HG03378 (cell line): ENCODE data around the gene SGMS1.
"Not testable (repeated sequence)": the region's sequence is repeated elsewhere in the genome, so short reads cannot be mapped to it uniquely, and the experiment has no call there.

Experiments
- ATAC-seq: cut with Tn5 transposase; IDR thresholded peaks from one replicate; pipeline ENCODE4 v1.9.1; 2021; ENCODE audit warnings: mild to moderate bottlenecking, moderate library complexity; ENCODE audit not compliant: unreplicated experiment

Gene SGMS1

DNA sequence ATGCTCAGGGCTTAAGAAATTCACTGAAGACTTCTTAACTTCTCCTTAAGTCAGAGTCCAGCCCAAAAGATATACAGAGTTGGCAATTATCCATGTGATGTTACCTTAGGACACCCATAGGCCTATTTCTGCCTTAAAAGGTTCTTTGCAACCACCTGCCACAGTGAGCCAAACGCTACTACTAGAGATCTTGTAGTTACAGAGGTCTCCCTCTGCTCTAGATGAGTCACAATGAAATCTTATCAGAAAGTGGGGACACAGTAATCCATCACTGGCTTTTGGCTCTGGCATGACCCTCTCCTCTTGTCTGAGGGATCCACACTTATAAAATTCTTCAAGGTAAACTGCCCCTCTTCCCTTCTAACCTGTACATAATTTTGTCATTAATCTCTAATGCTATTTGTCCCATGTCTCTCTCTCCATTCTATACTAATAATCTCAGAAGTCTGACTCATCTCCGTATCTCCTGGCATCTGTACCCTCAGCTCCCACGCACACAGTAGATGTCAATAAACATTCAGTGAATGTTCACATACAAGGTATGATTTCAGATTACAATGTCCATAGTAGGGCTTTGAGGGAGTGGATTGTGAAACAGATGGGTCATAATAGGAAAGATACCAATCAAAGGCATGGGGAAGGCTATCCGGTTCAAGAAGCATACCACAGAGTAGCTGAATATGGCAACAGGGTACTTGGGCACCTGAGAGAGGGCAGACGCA lies 112.1 kb downstream of the SGMS1 start:
- peak; percentile 35 for ATAC-seq

GRCh38 chr10:50510517-50511473 lies 113.0 kb downstream of the SGMS1 start:
- ATAC-seq, result no peak

GRCh38 chr10:50508315-50509051 lies 115.3 kb downstream of the SGMS1 start:
- ATAC-seq, result peak; percentile 75

DNA sequence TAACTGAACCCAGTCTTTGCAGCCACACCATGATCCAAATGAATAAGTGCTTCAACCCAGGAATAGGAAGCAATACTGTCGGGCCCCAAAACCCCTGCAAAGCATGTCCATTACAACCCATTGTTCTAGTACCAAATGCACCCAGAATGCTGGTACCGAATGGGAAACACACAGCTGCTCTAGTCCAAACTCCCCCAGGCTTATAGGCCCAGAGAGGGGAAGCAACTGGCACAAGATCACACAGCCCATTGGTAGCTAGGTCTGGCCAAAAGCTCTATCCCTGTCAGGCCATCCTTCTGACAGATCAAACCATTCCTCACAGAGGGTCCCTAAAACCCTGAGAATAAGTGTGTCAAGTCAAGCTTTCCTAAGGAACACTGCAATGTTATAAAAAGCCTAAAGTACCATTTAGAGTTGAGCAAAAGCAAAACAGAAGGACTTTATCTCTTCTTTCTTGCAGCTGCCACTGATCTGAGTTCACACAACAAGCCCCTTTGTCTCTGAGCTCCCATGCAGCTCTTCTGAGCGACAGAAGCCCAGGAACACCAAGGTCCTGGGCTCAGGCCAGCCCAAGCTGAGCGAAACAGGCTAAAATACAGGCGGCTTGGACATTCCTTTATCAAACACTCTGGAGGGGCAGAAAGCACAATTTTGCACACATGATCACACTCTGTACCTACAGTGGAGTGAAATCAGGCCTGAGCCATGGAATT lies 116.7 kb downstream of the SGMS1 start:
- ATAC-seq, result no peak

DNA sequence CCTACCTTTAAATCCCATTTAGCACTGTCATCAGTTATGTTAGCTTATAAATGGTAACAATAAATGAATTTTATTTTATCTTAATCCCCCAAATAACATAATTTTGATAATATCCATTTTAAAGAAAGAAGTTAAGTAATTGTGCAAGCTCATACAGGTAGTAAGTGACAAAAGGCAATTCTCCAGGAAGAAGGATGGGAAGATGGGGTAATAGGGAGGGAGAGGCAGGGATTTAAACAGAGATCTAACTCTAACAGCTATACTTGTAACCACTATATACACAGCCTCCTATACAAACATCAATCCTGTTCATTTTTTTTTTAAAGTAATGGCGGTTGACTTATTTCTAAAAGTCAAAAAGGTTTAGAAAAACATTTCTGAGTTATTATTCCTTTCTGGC lies 119.4 kb downstream of the SGMS1 start:
- ATAC-seq, result no peak

- ATAC-seq, result no peak
These were observed 120.0 kb downstream of the SGMS1 start for GRCh38 chr10:50503661-50504320.

DNA sequence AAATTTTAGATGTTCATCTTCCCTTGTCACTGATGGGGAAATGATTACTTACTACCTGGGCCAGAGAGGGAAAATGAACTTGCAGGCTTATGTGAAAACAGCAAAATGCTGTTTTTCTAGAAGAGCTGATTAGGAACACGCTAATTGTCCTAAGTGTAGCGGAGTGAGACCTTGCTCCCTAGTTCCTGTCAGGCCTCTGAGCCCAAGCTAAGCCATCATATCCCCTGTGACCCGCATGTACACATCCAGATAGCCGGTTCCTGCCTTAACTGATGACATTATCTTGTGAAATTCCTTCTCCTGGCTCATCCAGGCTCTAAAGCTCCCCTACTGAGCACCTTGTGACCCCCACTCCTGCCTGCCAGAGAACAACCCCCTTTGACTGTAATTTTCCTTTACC lies 120.6 kb downstream of the SGMS1 start:
- not testable (repeated sequence) for ATAC-seq

- peak; percentile 46 for ATAC-seq
These were observed 121.8 kb downstream of the SGMS1 start for GRCh38 chr10:50501924-50502452.

DNA sequence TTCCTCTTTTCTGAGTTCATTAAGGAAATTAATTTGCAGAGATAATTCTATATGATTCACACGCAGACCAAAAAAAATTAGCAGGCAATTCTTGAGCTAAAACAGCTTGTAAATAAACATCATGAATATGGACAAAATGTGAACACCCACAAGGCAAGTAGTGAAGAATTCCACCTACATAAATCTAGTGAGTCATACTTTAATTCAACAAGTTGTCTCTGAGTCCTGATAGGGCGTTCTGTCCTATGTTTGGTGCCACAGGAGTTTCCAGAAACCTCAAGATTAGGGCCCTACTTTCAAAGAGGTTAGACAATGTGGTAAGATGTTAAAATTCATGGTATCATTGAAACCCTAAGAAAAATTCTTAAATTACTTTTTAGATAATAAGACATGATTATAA lies 122.3 kb downstream of the SGMS1 start:
- ATAC-seq, result no peak

DNA sequence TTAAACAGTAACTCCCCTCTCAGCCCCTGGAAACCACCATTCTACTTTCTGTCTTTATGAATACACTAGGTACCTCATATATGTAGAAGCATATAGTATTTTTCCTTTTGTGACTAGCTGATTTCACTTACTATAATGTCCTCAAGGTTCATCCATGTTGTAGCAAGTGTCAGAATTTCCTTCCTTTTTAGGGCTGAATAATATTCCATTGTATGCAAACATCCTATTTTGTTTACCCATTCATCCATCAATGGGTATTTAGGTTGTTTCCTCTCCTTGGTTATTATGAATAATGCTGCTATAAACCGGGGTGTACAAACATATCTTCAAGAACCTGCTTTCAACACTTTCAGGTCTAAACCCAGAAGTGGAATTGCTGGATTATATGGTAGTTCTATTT lies 125.3 kb downstream of the SGMS1 start:
- ATAC-seq, result no peak

- peak; percentile 93 for ATAC-seq
These were observed 126.0 kb downstream of the SGMS1 start for GRCh38 chr10:50497758-50498157.

DNA sequence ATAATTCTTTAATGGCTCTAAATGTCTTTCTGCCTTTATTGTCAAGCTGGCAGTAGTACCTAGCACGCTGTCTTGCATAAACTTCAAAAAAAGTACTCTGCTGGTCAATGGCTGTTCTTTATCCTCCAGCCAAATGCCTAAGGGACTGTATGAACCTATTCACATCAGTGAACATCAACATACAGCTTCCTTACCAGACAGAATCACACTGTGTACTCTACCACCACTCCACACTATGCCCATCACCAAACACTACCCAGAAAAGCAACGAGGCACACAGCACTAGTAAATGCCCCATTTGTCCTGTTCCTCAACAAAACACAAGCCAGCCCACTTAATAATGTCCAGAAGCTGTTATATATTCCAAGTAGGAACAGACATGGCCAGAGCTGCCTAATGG lies 127.5 kb downstream of the SGMS1 start:
- ATAC-seq, result no peak

GRCh38 chr10:50490241-50490640 lies 133.5 kb downstream of the SGMS1 start:
- no peak for ATAC-seq

GRCh38 chr10:50484550-50484949 lies 139.2 kb downstream of the SGMS1 start:
- ATAC-seq, result not testable (repeated sequence)

GRCh38 chr10:50480054-50481007 lies 143.4 kb downstream of the SGMS1 start:
- no peak for ATAC-seq

- no peak for ATAC-seq
These were observed 146.2 kb downstream of the SGMS1 start for GRCh38 chr10:50477287-50478203.

GRCh38 chr10:50473756-50474155 lies 150.0 kb downstream of the SGMS1 start:
- no peak for ATAC-seq

- ATAC-seq, result no peak
These were observed 150.8 kb downstream of the SGMS1 start for GRCh38 chr10:50472914-50473313.
